GM12878 (cell line): ENCODE results near the gene FKBP2. TPM values are rescaled to one million over a fixed set of nuclear protein-coding genes. Genes with fewer than 3 reads are reported as not detected.

Source experiments
- BHLHE40 ChIP-seq, 2 experiments: fragments of 450-650 bp in 1 of 2; IDR thresholded peaks; 2 replicates each; pipeline ENCODE4 v1.6.1; 2011 to 2017; ENCODE audit warnings: low read depth in 2 of 2, borderline replicate concordance in 1 of 2, improper control_type of control experiment in 1 of 2, low read length in 1 of 2, mild to moderate bottlenecking in 1 of 2
- CBX3 ChIP-seq: fragments of 200-600 bp; sonication (generic); IDR thresholded peaks from 2 replicates; pipeline ENCODE4 v1.6.1; 2016; ENCODE audit warnings: low read depth, borderline replicate concordance
- CEBPB ChIP-seq, 2 experiments: fragments of 150-350 bp in 1 of 2; IDR thresholded peaks; 2 replicates each; pipeline ENCODE4 v1.6.1; 2012 to 2014; ENCODE audit warnings: low read depth in 2 of 2, low read length in 2 of 2, borderline replicate concordance in 1 of 2, inconsistent platforms in 1 of 2
- E2F8 ChIP-seq: fragments of 450-650 bp; IDR thresholded peaks from 2 replicates; pipeline ENCODE4 v1.6.1; 2018; ENCODE audit warnings: mild to moderate bottlenecking, low read depth, moderate library complexity; ENCODE audit not compliant: partially characterized antibody
- EZH2 ChIP-seq: IDR thresholded peaks from 2 replicates; pipeline ENCODE4 v1.6.1; 2012; ENCODE audit warnings: low read depth, mild to moderate bottlenecking, control low read depth, inconsistent platforms, low read length, borderline replicate concordance; ENCODE audit not compliant: control insufficient read depth
- FOXK2 ChIP-seq: fragments of 450-650 bp; IDR thresholded peaks from 2 replicates; pipeline ENCODE4 v1.6.1; 2017; ENCODE audit warnings: mild to moderate bottlenecking, moderate library complexity
- GATAD2B ChIP-seq: fragments of 450-650 bp; conservative IDR thresholded peaks from 2 replicates; pipeline ENCODE4 v1.6.1; 2017; ENCODE audit warnings: low read depth, mild to moderate bottlenecking, moderate library complexity
- IKZF1 ChIP-seq: fragments of 450-650 bp; conservative IDR thresholded peaks from 2 replicates; pipeline ENCODE4 v1.6.1; 2017; ENCODE audit warnings: antibody characterized with exemption, mild to moderate bottlenecking
- NFYA ChIP-seq: IDR thresholded peaks from 2 replicates; pipeline ENCODE4 v1.6.1; 2011; ENCODE audit warnings: low read depth, mild to moderate bottlenecking, low read length, improper control_type of control experiment, borderline replicate concordance
- PAX5 ChIP-seq: IDR thresholded peaks from 2 replicates; pipeline ENCODE4 v1.6.1; 2011; ENCODE audit warnings: low read depth, low read length, borderline replicate concordance
- PBX3 ChIP-seq: IDR thresholded peaks from 2 replicates; pipeline ENCODE4 v1.6.1; 2011; ENCODE audit warnings: mild to moderate bottlenecking, low read depth, low read length, moderate library complexity; ENCODE audit not compliant: insufficient replicate concordance
- POLR2AphosphoS2 ChIP-seq: IDR thresholded peaks from 2 replicates; pipeline ENCODE4 v1.6.1; 2011; ENCODE audit warnings: low read depth, mild to moderate bottlenecking, low read length, improper control_type of control experiment, moderate library complexity
- RAD21 ChIP-seq: IDR thresholded peaks from 2 replicates; pipeline ENCODE4 v1.6.1; 2011; ENCODE audit warnings: mild to moderate bottlenecking, low read depth, low read length, moderate library complexity; ENCODE audit not compliant: insufficient read depth
- RBBP5 ChIP-seq: fragments of 200-600 bp; sonication (generic); conservative IDR thresholded peaks from 2 replicates; pipeline ENCODE4 v1.6.1; 2016
- RCOR1 ChIP-seq: conservative IDR thresholded peaks from 2 replicates; pipeline ENCODE4 v1.6.1; 2012; ENCODE audit warnings: low read depth, low read length, improper control_type of control experiment
- SMAD5 ChIP-seq: IDR thresholded peaks from 2 replicates; pipeline ENCODE4 v1.6.1; 2016; ENCODE audit warnings: antibody characterized with exemption, low read depth
- SP1 ChIP-seq: IDR thresholded peaks from one replicate; pipeline ENCODE4 v1.6.1; 2011; ENCODE audit warnings: low read depth, low read length
- SRF ChIP-seq, 2 experiments: IDR thresholded peaks; 2 replicates each; pipeline ENCODE4 v1.6.1; 2011; ENCODE audit warnings: low read depth in 2 of 2, low read length in 2 of 2, mild to moderate bottlenecking in 1 of 2, moderate library complexity in 1 of 2
- STAT1 ChIP-seq: fragments of 450-650 bp; conservative IDR thresholded peaks from 2 replicates; pipeline ENCODE4 v1.6.1; 2014; ENCODE audit warnings: antibody characterized with exemption, mild to moderate bottlenecking
- TARDBP ChIP-seq: IDR thresholded peaks from 2 replicates; pipeline ENCODE4 v1.6.1; 2016; ENCODE audit warnings: borderline replicate concordance
- TCF12 ChIP-seq: IDR thresholded peaks from 2 replicates; pipeline ENCODE4 v1.6.1; 2011; ENCODE audit warnings: low read depth, mild to moderate bottlenecking, low read length
- ZNF592 ChIP-seq: fragments of 450-650 bp; IDR thresholded peaks from 2 replicates; pipeline ENCODE4 v1.6.1; 2017; ENCODE audit warnings: mild to moderate bottlenecking, moderate library complexity
- polyA plus RNA-seq, 11 experiments: library from polyadenylated mRNA; depleted of rRNA in 4 of 11; unstranded in 6 of 11; stranded (reverse) in 5 of 11; fragments of >200 nt; fragmentation: Nextera tagmentation in 4 of 11; fragmentation: Illumina TruSeq in 1 of 11; extraction: Ambion mirVana in 4 of 11; extraction: Trizol in 1 of 11; gene quantifications; 1 replicate in 1 of 11; 2 replicates in 10 of 11; pipeline versions ENCODE4 v1.2.1 to v1.2.3, GENCODE V29; 2011 to 2016; ENCODE audit warnings: inconsistent platforms in 2 of 11, missing spikeins in 2 of 11, low read depth in 1 of 11
- total RNA-seq, 4 experiments: library from RNA; depleted of rRNA in 3 of 4; stranded (reverse); fragments of >200 nt in 3 of 4; fragmentation: Illumina TruSeq in 1 of 4; extraction: Trizol in 1 of 4; gene quantifications; 2 replicates each; pipeline versions ENCODE4 v1.2.1 to v1.2.3, GENCODE V29; 2013 to 2021

The FKBP2 gene
- total and polyA plus RNA-seq, 10 of the 15 experiments (the other 5 are each of a cell fraction or from before 2014, with no cell fraction given): 1.8 to 99.7 (median 39.5) TPM

GRCh38 chr11:64246871-64247728 lies 6.2 kb downstream of the FKBP2 start, which contains the start of gene PPP1R14B (continued):
- TF ChIP-seq BHLHE40 (IDR thresholded peaks at IDR 0.05; ENCODE audit: borderline replicate concordance in 1 of 2, low read depth in 2 of 2, low read length in 1 of 2) (peak in 1 of 2 experiments; percentile 44; a peak in 1 of 4 replicates), RBBP5 (no peak), SP1 (peak; percentile 41), PAX5 (no peak), PBX3 (no peak), E2F8 (no peak), POLR2AphosphoS2 (no peak), GATAD2B (peak; percentile 51), NFYA (no peak), STAT1 (0 out of 2 replicates have a peak, but pooled peaks have one; percentile 48), RCOR1 (no peak), IKZF1 (peak; percentile 89), CBX3 (no peak), SRF (IDR thresholded peaks at IDR 0.05; ENCODE audit: low read depth in 2 of 2, low read length in 2 of 2) (no peak), ZNF592 (no peak), CEBPB (IDR thresholded peaks at IDR 0.05; ENCODE audit: borderline replicate concordance in 1 of 2, low read depth in 2 of 2, low read length in 2 of 2) (no peak), RAD21 (no peak), TARDBP (peak; percentile 91), FOXK2 (no peak), TCF12 (peak; percentile 38; the same call in 1 of the 2 replicates), EZH2 (no peak), SMAD5 (no peak)
